Liver (tissue), 9 donors: ENCODE data around the gene MALRD1. TPM values are rescaled to one million over a fixed set of nuclear protein-coding genes. Genes with fewer than 3 reads are reported as not detected.

Experiments used
- DNase-seq: peaks from one replicate; pipeline ENCODE4 v3.0.0-alpha.2; 2017; ENCODE audit warnings: low spot score
- H3K27ac ChIP-seq, 2 donors: one replicate each; pipeline ENCODE4 v1.7.0; 2013; ENCODE audit warnings: inconsistent platforms in 2 of 2, low read length in 2 of 2, control low read depth in 1 of 2, low read depth in 1 of 2, mild to moderate bottlenecking in 1 of 2
- H3K27me3 ChIP-seq, 4 donors: one replicate each; pipeline versions ENCODE4 v1.6.1 to v1.7.0; 2013; ENCODE audit warnings: low read length in 3 of 4, inconsistent platforms in 1 of 4, mild to moderate bottlenecking in 1 of 4, moderate library complexity in 1 of 4; ENCODE audit not compliant: control insufficient read depth in 4 of 4, insufficient read depth in 4 of 4
- H3K36me3 ChIP-seq, 4 donors: one replicate each; pipeline versions ENCODE4 v1.6.1 to v1.7.0; 2013; ENCODE audit warnings: low read length in 3 of 4, mild to moderate bottlenecking in 3 of 4, low read depth in 1 of 4, moderate library complexity in 1 of 4; ENCODE audit not compliant: control insufficient read depth in 4 of 4, insufficient read depth in 3 of 4
- H3K4me1 ChIP-seq, 4 donors: one replicate each; pipeline versions ENCODE4 v1.6.1 to v1.7.0; 2013; ENCODE audit warnings: low read length in 3 of 4, mild to moderate bottlenecking in 3 of 4, moderate library complexity in 1 of 4; ENCODE audit not compliant: control insufficient read depth in 4 of 4, insufficient read depth in 4 of 4
- H3K4me3 ChIP-seq, 3 donors: one replicate each; pipeline versions ENCODE4 v1.6.1 to v1.7.0; 2013; ENCODE audit warnings: low read length in 3 of 3, control low read depth in 1 of 3, low read depth in 1 of 3, mild to moderate bottlenecking in 1 of 3
- H3K9ac ChIP-seq, 2 donors: one replicate each; pipeline ENCODE4 v1.7.0; 2013; ENCODE audit warnings: low read length in 2 of 2, mild to moderate bottlenecking in 2 of 2, moderate library complexity in 2 of 2, control low read depth in 1 of 2, low read depth in 1 of 2
- H3K9me3 ChIP-seq, 4 donors: one replicate each; pipeline versions ENCODE4 v1.6.1 to v1.7.0; 2013; ENCODE audit warnings: low read length in 3 of 4; ENCODE audit not compliant: control insufficient read depth in 4 of 4
- ATF3 ChIP-seq: IDR thresholded peaks from 2 replicates; pipeline ENCODE4 v1.6.1; 2016; ENCODE audit warnings: antibody characterized with exemption
- FOXA2 ChIP-seq: IDR thresholded peaks from 2 replicates; pipeline ENCODE4 v1.6.1; 2016; ENCODE audit warnings: antibody characterized with exemption
- GABPA ChIP-seq, 2 donors: IDR thresholded peaks in 1 of 2; conservative IDR thresholded peaks in 1 of 2; 2 replicates each; pipeline ENCODE4 v1.6.1; 2016; ENCODE audit warnings: antibody characterized with exemption in 2 of 2, mild to moderate bottlenecking in 1 of 2, moderate library complexity in 1 of 2
- HNF4A ChIP-seq, 2 donors: conservative IDR thresholded peaks; 2 replicates each; pipeline ENCODE4 v1.6.1; 2016; ENCODE audit warnings: antibody characterized with exemption in 2 of 2, mild to moderate bottlenecking in 2 of 2
- HNF4G ChIP-seq: IDR thresholded peaks from 2 replicates; pipeline ENCODE4 v1.6.1; 2016; ENCODE audit warnings: antibody characterized with exemption
- JUND ChIP-seq, 2 donors: IDR thresholded peaks; 2 replicates each; pipeline ENCODE4 v1.6.1; 2016; ENCODE audit warnings: antibody characterized with exemption in 2 of 2
- MAX ChIP-seq: IDR thresholded peaks from 2 replicates; pipeline ENCODE4 v1.6.1; 2016; ENCODE audit warnings: antibody characterized with exemption
- NR2F2 ChIP-seq: IDR thresholded peaks from 2 replicates; pipeline ENCODE4 v1.6.1; 2016; ENCODE audit warnings: antibody characterized with exemption
- RXRA ChIP-seq, 2 donors: IDR thresholded peaks; 2 replicates each; pipeline ENCODE4 v1.6.1; 2017 to 2018; ENCODE audit warnings: antibody characterized with exemption in 2 of 2, mild to moderate bottlenecking in 1 of 2
- SP1 ChIP-seq: IDR thresholded peaks from 2 replicates; pipeline ENCODE4 v1.6.1; 2018; ENCODE audit warnings: antibody characterized with exemption, mild to moderate bottlenecking
- TAF1 ChIP-seq: conservative IDR thresholded peaks from 2 replicates; pipeline ENCODE4 v1.6.1; 2016; ENCODE audit warnings: antibody characterized with exemption, mild to moderate bottlenecking
- YY1 ChIP-seq: IDR thresholded peaks from 2 replicates; pipeline ENCODE4 v1.6.1; 2016; ENCODE audit warnings: antibody characterized with exemption, mild to moderate bottlenecking
- ZBTB33 ChIP-seq: IDR thresholded peaks from 2 replicates; pipeline ENCODE4 v1.6.1; 2016; ENCODE audit warnings: antibody characterized with exemption
- WGBS: extraction: QIAGEN DNeasy Blood & Tissue Kit; methylation state at CpG from one replicate; pipeline ENCODE4 v1.1.7; 2013; 5-methylcytosine and 5-hydroxymethylcytosine counted together
- polyA plus RNA-seq, 2 donors: library from polyadenylated mRNA; stranded (reverse) in 1 of 2; unstranded in 1 of 2; fragments of 200-250 nt in 1 of 2; fragments of >200 nt in 1 of 2; fragmentation: Nextera tagmentation in 1 of 2; extraction: Ambion mirVana in 1 of 2; gene quantifications; one replicate each; pipeline versions ENCODE4 v1.2.1 to v1.2.3, GENCODE V29; 2013 to 2015
- total RNA-seq, 2 donors: library from RNA; depleted of rRNA; stranded (reverse); fragments of >200 nt; gene quantifications; one replicate each; pipeline ENCODE4 v1.2.3, GENCODE V29; 2014
- TF ChIP-seq, protein P1 (sequence below): fragments of 150-350 bp; IDR thresholded peaks from 2 replicates; pipeline ENCODE4 v1.5.1; 2017; ENCODE audit warnings: improper control_type of control experiment, low read depth, low read length; ENCODE audit not compliant: missing input control
- donor health status: healthy.
- donor health status: healthy.
- donor health status: healthy.
- donor health status: healthy.
- donor health status: healthy.

Gene MALRD1
- total and polyA plus RNA-seq, 4 donors, result 0.37 to 0.59 TPM; not detected in 2

DNA sequence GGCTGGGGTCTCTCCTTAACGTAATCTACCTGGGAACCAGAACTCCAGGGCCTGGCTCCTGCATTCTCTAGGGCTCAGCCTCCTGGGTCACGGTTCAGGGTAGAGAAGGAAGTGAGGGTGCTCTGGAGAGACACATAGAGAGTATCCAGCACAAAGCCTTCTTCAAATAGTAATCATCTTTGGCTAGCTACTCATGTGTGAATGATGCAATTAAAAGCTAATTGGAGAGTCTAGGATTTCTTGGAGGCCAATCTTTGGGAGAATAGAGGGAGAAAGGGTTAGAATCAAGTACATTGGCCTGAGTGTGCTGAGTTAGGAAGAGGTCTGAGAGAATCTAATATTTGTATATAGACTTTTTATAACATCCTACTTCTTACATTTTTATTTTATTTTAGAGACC lies 24.0 kb upstream of the MALRD1 start:
- TF ChIP-seq HNF4G (no peak), ATF3 (no peak), MAX (no peak), FOXA2 (no peak), JUND (IDR thresholded peaks at IDR 0.05) (no peak), YY1 (no peak), HNF4A (conservative IDR thresholded peaks at IDR 0.05) (no peak), ZBTB33 (no peak), TAF1 (no peak), GABPA (IDR thresholded peaks at IDR 0.05 in 1 of 2, conservative IDR thresholded peaks at IDR 0.05 in 1 of 2) (no peak), SP1 (no peak), RXRA (IDR thresholded peaks at IDR 0.05) (no peak), NR2F2 (no peak)
- TF ChIP-seq, protein P1, sequence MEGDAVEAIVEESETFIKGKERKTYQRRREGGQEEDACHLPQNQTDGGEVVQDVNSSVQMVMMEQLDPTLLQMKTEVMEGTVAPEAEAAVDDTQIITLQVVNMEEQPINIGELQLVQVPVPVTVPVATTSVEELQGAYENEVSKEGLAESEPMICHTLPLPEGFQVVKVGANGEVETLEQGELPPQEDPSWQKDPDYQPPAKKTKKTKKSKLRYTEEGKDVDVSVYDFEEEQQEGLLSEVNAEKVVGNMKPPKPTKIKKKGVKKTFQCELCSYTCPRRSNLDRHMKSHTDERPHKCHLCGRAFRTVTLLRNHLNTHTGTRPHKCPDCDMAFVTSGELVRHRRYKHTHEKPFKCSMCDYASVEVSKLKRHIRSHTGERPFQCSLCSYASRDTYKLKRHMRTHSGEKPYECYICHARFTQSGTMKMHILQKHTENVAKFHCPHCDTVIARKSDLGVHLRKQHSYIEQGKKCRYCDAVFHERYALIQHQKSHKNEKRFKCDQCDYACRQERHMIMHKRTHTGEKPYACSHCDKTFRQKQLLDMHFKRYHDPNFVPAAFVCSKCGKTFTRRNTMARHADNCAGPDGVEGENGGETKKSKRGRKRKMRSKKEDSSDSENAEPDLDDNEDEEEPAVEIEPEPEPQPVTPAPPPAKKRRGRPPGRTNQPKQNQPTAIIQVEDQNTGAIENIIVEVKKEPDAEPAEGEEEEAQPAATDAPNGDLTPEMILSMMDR, result no peak
- 65% methylated on average over 2 of the region's 2 CpGs for WGBS
- DNase-seq, result no peak

GRCh38 chr10:19031763-19032162 lies 16.8 kb upstream of the MALRD1 start:
- H3K9me3 ChIP-seq, result no peaks in the 10 kb centered on the region
- TF ChIP-seq ZBTB33, result no peak
- no peak for DNase-seq
- H3K9ac ChIP-seq, result no peak overlapping the region
- no peaks in the 10 kb centered on the region for H3K4me1 ChIP-seq
- H3K27me3 ChIP-seq, result no peaks in the 10 kb centered on the region
- no peaks in the 10 kb centered on the region for H3K36me3 ChIP-seq
- H3K4me3 ChIP-seq, result no peak overlapping the region
- no peak overlapping the region for H3K27ac ChIP-seq
- 49% methylated on average over 2 of the region's 2 CpGs for WGBS

More for the DNA sequence above, 24.0 kb upstream of the MALRD1 start:
- no peak overlapping the region for H3K9ac ChIP-seq
- H3K27me3 ChIP-seq, result no peaks in the 10 kb centered on the region
- no peak overlapping the region for H3K27ac ChIP-seq
- no peaks in the 10 kb centered on the region for H3K36me3 ChIP-seq
- no peaks in the 10 kb centered on the region for H3K4me1 ChIP-seq
- H3K4me3 ChIP-seq, result no peak overlapping the region
- no peaks in the 10 kb centered on the region for H3K9me3 ChIP-seq
